ENCODE results near the gene PSMF1. TPM values are rescaled to one million over a fixed set of nuclear protein-coding genes. Genes with fewer than 3 reads are reported as not detected.

PSMF1 gene
- total and polyA plus RNA-seq, 12 donors, result 22.4 to 181 (median 125) TPM

DNA sequence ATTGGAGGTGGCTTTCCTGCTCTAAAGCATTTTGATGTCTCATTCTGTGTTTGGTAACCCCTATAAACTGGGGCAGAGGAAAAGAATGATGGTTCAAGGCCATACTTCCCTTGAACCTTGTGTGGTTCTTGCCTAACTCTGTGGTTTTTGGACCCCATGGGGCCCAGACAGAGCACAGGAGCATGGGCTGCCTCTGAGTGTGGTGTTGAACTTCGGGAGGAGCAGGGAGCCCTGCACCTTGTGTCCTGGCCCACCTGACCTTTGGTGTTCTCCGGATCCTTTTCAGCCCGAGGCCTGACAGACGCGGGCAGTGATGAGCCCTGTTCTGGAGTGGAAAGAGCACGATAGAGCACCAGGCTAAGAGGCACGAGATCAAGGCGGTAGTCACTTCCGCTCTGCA is 47.5 kb downstream of the PSMF1 start:
- no peak for DNase-seq
- H3K4me1 ChIP-seq, result peaks cover 0 to 24% (median 6%) of the 10 kb centered on the region in 9 donors
- ATAC-seq, result no peak
- intact Hi-C loops (cut with DNase I), result no loop called here
- peak overlapping the region in 1 of 10 donors; percentile 8 for H3K27ac ChIP-seq
- 95 to 97% methylated on average over 9 of the region's 9 CpGs for WGBS, 2 donors
- no peak overlapping the region for H3K4me3 ChIP-seq
- peaks cover 0 to 100% (median 64%) of the 10 kb centered on the region in 9 donors for H3K36me3 ChIP-seq
- H3K27me3 ChIP-seq, result no peaks in the 10 kb centered on the region
- no peaks in the 10 kb centered on the region for H3K9me3 ChIP-seq
- no peak for TF ChIP-seq CTCF (IDR thresholded peaks at IDR 0.05)

GRCh38 chr20:1166948-1167720 is 48.7 kb downstream of the PSMF1 start:
- TF ChIP-seq CTCF (IDR thresholded peaks at IDR 0.05), result no peak
- Histone ChIP-seq H3K4me1 (peaks cover 0 to 18% (median 6%) of the 10 kb centered on the region in 9 donors), H3K4me3 (no peak overlapping the region), H3K9me3 (no peaks in the 10 kb centered on the region), H3K27ac (no peak overlapping the region), H3K27me3 (no peaks in the 10 kb centered on the region), H3K36me3 (peaks cover 0 to 100% (median 69%) of the 10 kb centered on the region in 9 donors)
- ATAC-seq (no peak), DNase-seq (no peak)
- WGBS, 2 donors, result 86 to 90% methylated on average over 1 of the region's 1 CpG
- intact Hi-C loops (cut with DNase I), result no loop called here

GRCh38 chr20:1169224-1169623 is 50.8 kb downstream of the PSMF1 start:
- peaks cover 0 to 100% (median 63%) of the 10 kb centered on the region in 9 donors for H3K36me3 ChIP-seq

More at GRCh38 chr20:1169224-1169623, 50.8 kb downstream of the PSMF1 start:
- H3K4me1 ChIP-seq, result peaks cover 0 to 11% (median 0%) of the 10 kb centered on the region in 9 donors
- WGBS, 2 donors, result 95% methylated on average over 5 of the region's 5 CpGs
- H3K27ac ChIP-seq, result no peak overlapping the region
- no peak for TF ChIP-seq CTCF (IDR thresholded peaks at IDR 0.05)
- intact Hi-C loops (cut with DNase I), result no loop called here
- ATAC-seq (no peak), DNase-seq (no peak)
- no peaks in the 10 kb centered on the region for H3K27me3 ChIP-seq
- H3K4me3 ChIP-seq, result no peak overlapping the region
- H3K9me3 ChIP-seq, result no peaks in the 10 kb centered on the region
